ENCODE data around the gene SLC4A4.

GRCh38 chr4:71426381-71427042 lies 87.7 kb downstream of the SLC4A4 start:
- TF ChIP-seq FOXA1 (IDR thresholded peaks at IDR 0.05) (no peak), FOXM1 (IDR thresholded peaks at IDR 0.05; ENCODE audit: borderline replicate concordance) (no peak)

Data from HEK293T (cell line).